Mesenchymal stem cell (in vitro differentiated cells and primary cell): Measurements from ENCODE around the gene PTPRD.

ENCODE experiments used
- DNase-seq: peaks from one replicate; pipeline ENCODE4 v3.0.0-alpha.2; 2013
- H2AFZ ChIP-seq: one replicate; pipeline ENCODE4 v1.6.1; 2013; ENCODE audit warnings: low read depth, mild to moderate bottlenecking, control low read depth, inconsistent platforms, low read length, moderate library complexity
- H2AK5ac ChIP-seq: 2 replicates; pipeline ENCODE4 v1.6.1; 2013; ENCODE audit warnings: low read length, moderate library complexity, mild to moderate bottlenecking, inconsistent platforms; ENCODE audit not compliant: severe bottlenecking
- H2BK120ac ChIP-seq: one replicate; pipeline ENCODE4 v1.6.1; 2013; ENCODE audit warnings: low read depth, mild to moderate bottlenecking, inconsistent platforms, low read length, moderate library complexity
- H2BK12ac ChIP-seq, 2 experiments: one replicate each; pipeline ENCODE4 v1.6.1; 2013; ENCODE audit warnings: inconsistent platforms in 2 of 2, low read length in 2 of 2, mild to moderate bottlenecking in 2 of 2, moderate library complexity in 2 of 2, control low read depth in 1 of 2
- H2BK15ac ChIP-seq: one replicate; pipeline ENCODE4 v1.6.1; 2013; ENCODE audit warnings: mild to moderate bottlenecking, low read depth, inconsistent platforms; ENCODE audit not compliant: poor library complexity, severe bottlenecking
- H2BK5ac ChIP-seq: 2 replicates; pipeline ENCODE4 v1.6.1; 2013; ENCODE audit warnings: low read depth, mild to moderate bottlenecking, low read length, control low read depth, inconsistent platforms; ENCODE audit not compliant: poor library complexity, severe bottlenecking
- H3K14ac ChIP-seq, 2 experiments: one replicate each; pipeline ENCODE4 v1.6.1; 2013; ENCODE audit warnings: inconsistent platforms in 2 of 2, low read length in 2 of 2, control low read depth in 1 of 2, mild to moderate bottlenecking in 1 of 2, moderate library complexity in 1 of 2
- H3K18ac ChIP-seq, 2 experiments: one replicate each; pipeline ENCODE4 v1.6.1; 2013; ENCODE audit warnings: inconsistent platforms in 2 of 2, low read length in 2 of 2, control low read depth in 1 of 2, low read depth in 1 of 2, mild to moderate bottlenecking in 1 of 2
- H3K23ac ChIP-seq, 2 experiments: one replicate each; pipeline ENCODE4 v1.6.1; 2013; ENCODE audit warnings: inconsistent platforms in 2 of 2, low read length in 2 of 2, mild to moderate bottlenecking in 2 of 2, moderate library complexity in 2 of 2, control low read depth in 1 of 2
- H3K27ac ChIP-seq: 2 replicates; pipeline ENCODE4 v1.5.1; 2013; ENCODE audit warnings: mild to moderate bottlenecking, moderate library complexity, low read length, control low read depth, inconsistent platforms; ENCODE audit not compliant: poor library complexity, severe bottlenecking
- H3K27me3 ChIP-seq, 2 experiments: 2 replicates each; pipeline versions ENCODE4 v1.6.1 to v1.7.0; 2013; ENCODE audit warnings: low read length in 2 of 2, mild to moderate bottlenecking in 2 of 2, moderate library complexity in 2 of 2, control low read depth in 1 of 2, inconsistent platforms in 1 of 2; ENCODE audit not compliant: control insufficient read depth in 1 of 2, insufficient read depth in 1 of 2
- H3K36me3 ChIP-seq, 2 experiments: 2 replicates each; pipeline versions ENCODE4 v1.6.1 to v1.7.0; 2013; ENCODE audit warnings: low read length in 2 of 2, control low read depth in 1 of 2, inconsistent platforms in 1 of 2, low read depth in 1 of 2, mild to moderate bottlenecking in 1 of 2; ENCODE audit not compliant: insufficient read depth in 2 of 2, control insufficient read depth in 1 of 2
- H3K4ac ChIP-seq, 2 experiments: one replicate each; pipeline ENCODE4 v1.6.1; 2013; ENCODE audit warnings: inconsistent platforms in 2 of 2, low read length in 2 of 2, mild to moderate bottlenecking in 2 of 2, moderate library complexity in 2 of 2, control low read depth in 1 of 2, low read depth in 1 of 2
- H3K4me1 ChIP-seq: 2 replicates; pipeline ENCODE4 v1.6.1; 2013; ENCODE audit warnings: low read depth, low read length, control low read depth; ENCODE audit not compliant: control insufficient read depth, insufficient read depth
- H3K4me2 ChIP-seq: 2 replicates; pipeline ENCODE4 v1.6.1; 2013; ENCODE audit warnings: low read length, mild to moderate bottlenecking, inconsistent platforms; ENCODE audit not compliant: poor library complexity, severe bottlenecking
- H3K4me3 ChIP-seq, 2 experiments: 2 replicates each; pipeline versions ENCODE4 v1.5.1 to v1.7.0; 2013; ENCODE audit warnings: low read length in 2 of 2, mild to moderate bottlenecking in 2 of 2, control low read depth in 1 of 2, low read depth in 1 of 2; ENCODE audit not compliant: insufficient read depth in 1 of 2
- H3K79me1 ChIP-seq: replicated peaks from 2 replicates; pipeline ENCODE4 v1.6.1; 2013; ENCODE audit warnings: mild to moderate bottlenecking, control low read depth, low read length, inconsistent platforms; ENCODE audit not compliant: poor library complexity, severe bottlenecking
- H3K9ac ChIP-seq: 2 replicates; pipeline ENCODE4 v1.7.0; 2013; ENCODE audit warnings: mild to moderate bottlenecking, low read length, moderate library complexity
- H3K9me3 ChIP-seq: 2 replicates; pipeline ENCODE4 v1.7.0; 2013; ENCODE audit warnings: mild to moderate bottlenecking, low read length; ENCODE audit not compliant: control insufficient read depth
- H4K8ac ChIP-seq: one replicate; pipeline ENCODE4 v1.6.1; 2013; ENCODE audit warnings: inconsistent platforms, mild to moderate bottlenecking, low read length, moderate library complexity
- H4K91ac ChIP-seq: one replicate; pipeline ENCODE4 v1.6.1; 2013; ENCODE audit warnings: mild to moderate bottlenecking, low read length, inconsistent platforms
- WGBS: methylation state at CpG from one replicate; pipeline ENCODE4 v1.1.7; 2013; ENCODE audit warnings: mixed read lengths; 5-methylcytosine and 5-hydroxymethylcytosine counted together

PTPRD gene

DNA sequence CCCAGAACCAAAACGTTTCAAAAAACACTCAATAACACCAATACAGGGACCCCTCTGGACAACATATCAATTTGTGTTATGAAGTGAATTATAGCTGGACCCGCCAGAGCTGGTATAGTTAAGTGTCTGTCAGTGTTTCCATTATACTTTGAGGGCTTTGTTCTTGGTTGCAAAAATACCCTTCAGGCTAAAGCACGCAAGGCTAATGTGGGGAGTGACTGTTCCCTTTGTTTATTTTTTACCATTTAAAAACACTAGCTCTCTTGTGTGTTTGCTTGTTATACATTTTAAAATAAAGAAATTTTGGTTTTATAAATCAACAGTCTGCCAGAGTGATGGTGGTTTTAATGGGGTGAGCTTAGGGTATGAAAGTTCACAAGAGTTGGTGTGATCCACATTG lies 859.5 kb downstream of the PTPRD start:
- Histone ChIP-seq H2AFZ (no peak overlapping the region), H3K4me2 (no peak overlapping the region), H2BK15ac (no peak overlapping the region), H3K23ac (no peak overlapping the region), H4K91ac (no peak overlapping the region), H4K8ac (no peak overlapping the region), H3K4me3 (no peak overlapping the region), H2BK12ac (no peak overlapping the region), H3K4me1 (no peaks in the 10 kb centered on the region), H2BK5ac (no peak overlapping the region), H2BK120ac (no peak overlapping the region), H3K27me3 (no peaks in the 10 kb centered on the region), H3K9ac (no peak overlapping the region), H3K18ac (no peak overlapping the region), H3K14ac (no peak overlapping the region), H3K79me1 (no peaks in the 10 kb centered on the region), H3K4ac (no peak overlapping the region), H3K36me3 (no peaks in the 10 kb centered on the region), H3K9me3 (no peaks in the 10 kb centered on the region), H2AK5ac (no peak overlapping the region), H3K27ac (no peak overlapping the region)
- DNase-seq: peak; percentile 4
- WGBS: 63% methylated on average over 1 of the region's 3 CpGs

GRCh38 chr9:9752722-9753121 lies 860.1 kb downstream of the PTPRD start:
- WGBS: no CpG with 5 or more reads among the region's 2 CpGs
- no peak for DNase-seq

GRCh38 chr9:9751996-9752395 lies 860.8 kb downstream of the PTPRD start:
- no peak overlapping the region for H4K8ac ChIP-seq

More at GRCh38 chr9:9752722-9753121, 860.1 kb downstream of the PTPRD start:
- Histone ChIP-seq H3K4me1 (no peaks in the 10 kb centered on the region), H2BK12ac (no peak overlapping the region), H4K91ac (no peak overlapping the region), H3K79me1 (no peaks in the 10 kb centered on the region), H3K36me3 (no peaks in the 10 kb centered on the region), H3K23ac (no peak overlapping the region), H4K8ac (no peak overlapping the region), H3K27ac (no peak overlapping the region), H2BK15ac (no peak overlapping the region), H3K9me3 (no peaks in the 10 kb centered on the region), H2BK5ac (no peak overlapping the region), H3K9ac (no peak overlapping the region), H3K14ac (no peak overlapping the region), H3K4me3 (no peak overlapping the region), H3K4ac (no peak overlapping the region), H2BK120ac (no peak overlapping the region), H3K27me3 (no peaks in the 10 kb centered on the region), H3K4me2 (no peak overlapping the region), H3K18ac (no peak overlapping the region), H2AK5ac (no peak overlapping the region), H2AFZ (no peak overlapping the region)

GRCh38 chr9:9750719-9751118 lies 862.1 kb downstream of the PTPRD start:
- Histone ChIP-seq H4K8ac (no peak overlapping the region), H4K91ac (no peak overlapping the region), H3K9ac (no peak overlapping the region), H2BK12ac (no peak overlapping the region), H3K4me2 (no peak overlapping the region), H2BK15ac (no peak overlapping the region), H3K27me3 (no peaks in the 10 kb centered on the region), H3K36me3 (no peaks in the 10 kb centered on the region), H3K23ac (no peak overlapping the region), H3K4me1 (peaks cover 3% of the 10 kb centered on the region), H3K9me3 (no peaks in the 10 kb centered on the region), H3K4ac (no peak overlapping the region), H3K79me1 (no peaks in the 10 kb centered on the region), H2AK5ac (no peak overlapping the region), H3K27ac (no peak overlapping the region), H3K4me3 (no peak overlapping the region), H2BK5ac (no peak overlapping the region), H2AFZ (no peak overlapping the region), H3K14ac (no peak overlapping the region), H3K18ac (no peak overlapping the region), H2BK120ac (no peak overlapping the region)
- WGBS: 84% methylated on average over 3 of the region's 3 CpGs
- no peak for DNase-seq

More at GRCh38 chr9:9751996-9752395, 860.8 kb downstream of the PTPRD start:
- no peak for DNase-seq
- 94% methylated on average over 3 of the region's 4 CpGs for WGBS
- Histone ChIP-seq H3K4me1 (peaks cover 3% of the 10 kb centered on the region), H3K36me3 (no peaks in the 10 kb centered on the region), H2BK120ac (no peak overlapping the region), H3K79me1 (no peaks in the 10 kb centered on the region), H3K9ac (no peak overlapping the region), H2AK5ac (no peak overlapping the region), H2AFZ (no peak overlapping the region), H3K14ac (no peak overlapping the region), H3K9me3 (no peaks in the 10 kb centered on the region), H3K4me3 (no peak overlapping the region), H3K27ac (no peak overlapping the region), H3K4me2 (no peak overlapping the region), H2BK5ac (no peak overlapping the region), H3K4ac (no peak overlapping the region), H2BK12ac (no peak overlapping the region), H3K27me3 (no peaks in the 10 kb centered on the region), H2BK15ac (no peak overlapping the region), H3K23ac (no peak overlapping the region), H3K18ac (no peak overlapping the region), H4K91ac (no peak overlapping the region)
